ENCODE measurements around the gene SLC16A10.
"Not testable (repeated sequence)": the region's sequence is repeated elsewhere in the genome, so short reads cannot be mapped to it uniquely, and the experiment has no call there.

SLC16A10 gene

DNA sequence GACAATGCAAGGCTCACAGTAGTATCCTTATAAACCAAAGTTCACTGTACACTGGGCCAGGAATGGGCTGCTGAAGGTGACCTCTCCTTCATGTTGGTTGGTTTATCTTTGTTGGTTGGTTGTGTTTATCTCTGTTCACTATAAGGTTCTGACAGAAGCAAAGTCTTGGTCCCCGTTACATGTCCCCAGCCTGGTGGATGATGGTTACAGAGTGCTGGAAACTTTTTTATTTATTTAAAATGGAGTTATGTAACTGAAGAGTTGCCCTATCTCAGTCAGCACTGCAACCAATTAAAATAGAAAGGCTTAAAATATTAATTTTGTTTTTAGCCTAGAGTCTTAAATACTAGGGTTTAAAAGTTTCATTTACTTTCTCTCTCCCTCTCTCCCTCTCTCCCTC, 100.6 kb downstream of the SLC16A10 start:
- no peak for DNase-seq (ENCODE audit: low read depth)

DNA sequence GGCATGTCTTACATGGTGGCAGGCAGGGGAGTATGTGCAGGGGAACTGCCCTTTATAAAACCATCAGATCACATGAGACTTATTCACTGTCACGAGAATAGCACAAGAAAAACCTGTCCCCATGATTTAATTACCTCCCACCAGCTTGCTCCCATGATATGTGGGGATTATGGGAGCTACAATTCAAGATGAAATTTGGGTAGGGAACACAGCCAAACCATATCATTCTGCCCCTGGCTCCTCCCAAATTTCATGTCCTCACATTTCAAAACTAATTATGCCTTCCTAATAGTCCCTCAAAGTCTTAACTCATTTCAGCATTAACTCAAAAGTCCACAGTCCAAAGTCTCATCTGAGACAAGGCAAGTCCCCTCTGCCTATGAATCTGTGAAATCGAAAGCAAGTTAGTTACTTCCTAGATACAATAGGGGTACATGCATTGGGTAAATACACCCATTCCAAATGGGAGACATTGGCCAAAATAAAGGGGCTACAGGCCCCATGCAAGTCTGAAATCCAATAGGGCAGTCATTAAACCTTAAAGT, 102.4 kb downstream of the SLC16A10 start:
- not testable (repeated sequence) for DNase-seq (ENCODE audit: low read depth)

DNA sequence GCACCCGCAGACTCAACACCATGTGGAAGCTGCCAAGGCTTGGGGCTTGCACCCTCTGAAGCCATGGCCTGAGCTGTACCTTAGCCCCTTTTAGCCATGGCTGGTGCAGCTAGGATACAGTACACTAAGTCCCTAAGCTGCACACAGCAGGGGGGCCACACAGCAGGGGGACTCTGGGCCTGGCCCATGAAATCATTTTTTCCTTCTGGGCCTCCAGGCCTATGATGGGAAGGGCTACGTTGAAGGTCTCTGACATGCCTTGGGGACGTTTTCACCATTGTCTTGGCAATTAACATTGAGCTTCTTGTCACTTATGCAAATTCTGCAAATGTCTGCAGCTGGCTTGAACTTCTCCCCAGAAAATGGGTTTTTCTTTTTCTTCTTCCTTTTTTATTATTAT, 103.3 kb downstream of the SLC16A10 start:
- DNase-seq (ENCODE audit: low read depth) = no peak

DNA sequence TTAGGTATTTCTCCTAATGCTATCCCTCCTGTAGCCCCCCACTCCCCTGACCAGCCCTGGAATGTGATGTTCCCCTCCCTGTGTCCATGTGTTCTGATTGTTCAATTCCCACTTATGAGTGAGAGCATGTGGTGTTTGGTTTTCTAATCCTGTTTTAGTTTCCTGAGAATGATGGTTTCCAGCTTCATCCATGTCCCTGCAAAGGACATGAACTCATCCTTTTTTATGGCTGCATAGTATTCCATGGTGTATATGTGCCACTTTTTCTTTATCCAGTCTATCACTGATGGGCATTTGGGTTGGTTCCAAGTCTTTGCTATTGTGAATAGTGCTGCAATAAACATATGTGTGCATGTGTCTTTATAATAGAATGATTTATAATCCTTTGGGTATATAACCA, 103.8 kb downstream of the SLC16A10 start:
- DNase-seq (ENCODE audit: low read depth) = not testable (repeated sequence)

- no peak for DNase-seq (ENCODE audit: low read depth)
These were observed 105.7 kb downstream of the SLC16A10 start for GRCh38 chr6:111192911-111193555.

DNA sequence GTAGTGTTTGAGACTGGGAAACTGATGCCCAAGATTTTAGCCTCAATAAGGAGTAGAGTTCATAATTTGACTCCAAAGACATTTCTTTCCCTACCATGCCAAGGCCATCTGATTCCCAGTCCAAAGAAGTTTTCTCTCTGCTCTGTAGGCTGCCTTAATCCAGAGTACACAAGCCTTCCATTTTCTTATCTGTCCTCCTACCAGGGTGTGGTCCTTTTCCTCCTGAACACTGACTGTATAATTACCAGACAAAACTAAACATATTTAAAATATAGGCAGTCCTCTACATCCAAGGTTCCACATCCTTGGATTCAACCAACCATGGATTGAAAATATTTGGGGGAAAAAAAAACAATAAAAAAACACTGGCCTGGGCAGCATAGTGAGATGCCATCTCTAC, 108.4 kb downstream of the SLC16A10 start:
- no peak for DNase-seq (ENCODE audit: low read depth)

- DNase-seq (ENCODE audit: low read depth) = no peak
These were observed 111.5 kb downstream of the SLC16A10 start for GRCh38 chr6:111198841-111199240.

GRCh38 chr6:111199935-111200334, 112.6 kb downstream of the SLC16A10 start:
- DNase-seq (ENCODE audit: low read depth) = no peak

DNA sequence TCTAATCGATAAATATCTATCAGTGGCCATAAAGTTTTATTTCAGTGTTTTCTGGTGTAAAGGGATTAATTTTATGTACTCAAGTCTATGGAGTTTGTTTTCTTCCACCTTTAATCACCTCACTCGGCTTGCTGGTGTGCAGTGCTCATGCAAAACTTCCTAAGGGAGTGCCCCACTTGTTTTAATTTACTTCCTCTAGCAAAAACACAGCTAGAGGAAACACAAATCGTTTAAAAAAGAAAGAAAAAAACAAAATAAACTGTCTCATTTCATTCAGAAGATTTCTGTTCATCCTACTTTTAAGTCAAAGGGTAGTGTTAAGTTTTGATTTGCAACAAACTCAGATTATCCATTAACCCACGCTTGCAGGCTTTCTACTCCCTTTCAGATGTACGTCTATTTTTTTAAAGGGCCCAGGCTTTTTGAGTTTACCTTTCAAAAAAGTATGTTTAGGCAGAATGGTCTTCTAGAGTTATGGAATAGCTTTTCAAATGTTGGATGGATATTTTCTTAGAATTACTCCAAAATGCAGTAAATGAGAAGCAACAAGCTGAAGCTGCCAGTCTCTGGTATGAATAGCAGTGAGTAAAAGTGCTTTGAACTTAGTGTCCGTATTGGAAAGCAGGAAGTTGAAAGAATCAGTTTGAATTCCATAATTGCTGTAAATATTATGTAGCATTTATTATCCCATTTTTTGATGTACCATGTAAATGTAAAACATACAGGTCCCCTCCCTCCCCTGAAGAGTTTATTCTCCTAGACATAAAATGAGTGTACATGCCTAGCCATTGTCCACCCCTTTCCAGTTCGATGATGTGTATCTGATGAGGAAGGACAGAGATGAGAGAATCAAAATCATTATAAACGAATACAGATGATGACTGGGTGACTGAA, 113.3 kb downstream of the SLC16A10 start:
- no peak for DNase-seq (ENCODE audit: low read depth)

GRCh38 chr6:111201244-111201554, 113.9 kb downstream of the SLC16A10 start:
- DNase-seq (ENCODE audit: low read depth) = no peak

GRCh38 chr6:111201764-111202163, 114.5 kb downstream of the SLC16A10 start:
- no peak for DNase-seq (ENCODE audit: low read depth)

DNA sequence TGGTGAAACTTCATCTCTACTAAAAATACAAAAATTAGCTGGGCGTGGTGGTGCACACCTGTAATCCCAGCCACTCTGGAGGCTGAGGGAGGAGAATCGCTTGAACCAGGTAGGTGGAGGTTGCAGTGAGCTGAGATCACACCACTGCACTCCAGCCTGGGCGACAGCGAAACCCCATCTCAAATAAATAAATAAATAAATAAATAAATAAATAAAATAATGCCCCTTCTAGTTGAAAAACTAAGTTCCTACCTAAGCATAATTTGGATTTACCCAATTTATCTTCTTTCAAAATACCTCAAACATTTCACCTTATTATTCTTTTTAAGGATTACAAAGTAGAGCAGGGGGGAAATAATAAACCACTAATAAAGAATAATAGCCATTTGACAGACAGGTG, 116.2 kb downstream of the SLC16A10 start:
- not testable (repeated sequence) for DNase-seq (ENCODE audit: low read depth)

GRCh38 chr6:111204305-111204704, 117.0 kb downstream of the SLC16A10 start:
- no peak for DNase-seq (ENCODE audit: low read depth)

GRCh38 chr6:111204881-111205280, 117.6 kb downstream of the SLC16A10 start:
- no peak for DNase-seq (ENCODE audit: low read depth)

DNA sequence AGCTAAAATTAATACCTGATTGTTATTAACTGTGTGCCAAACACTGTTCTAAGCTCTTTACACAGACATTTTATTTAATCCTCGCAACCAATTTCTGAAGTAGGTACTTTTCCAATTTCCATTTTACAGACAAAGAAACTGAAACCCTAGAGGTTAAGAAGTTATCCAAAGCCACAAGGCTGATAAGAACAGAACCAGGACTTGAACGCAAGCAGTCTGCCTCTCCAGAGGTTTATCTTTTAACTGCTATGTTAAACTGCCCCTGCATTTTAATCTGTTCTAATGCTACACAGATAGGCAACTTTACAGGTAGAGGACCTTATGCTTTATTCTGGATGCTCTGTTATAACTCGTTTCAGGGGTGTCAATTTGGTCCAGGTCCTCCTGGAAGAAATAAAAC, 118.2 kb downstream of the SLC16A10 start:
- no peak for DNase-seq (ENCODE audit: low read depth)

GRCh38 chr6:111207141-111207858, 120.0 kb downstream of the SLC16A10 start:
- DNase-seq (ENCODE audit: low read depth) = no peak

DNA sequence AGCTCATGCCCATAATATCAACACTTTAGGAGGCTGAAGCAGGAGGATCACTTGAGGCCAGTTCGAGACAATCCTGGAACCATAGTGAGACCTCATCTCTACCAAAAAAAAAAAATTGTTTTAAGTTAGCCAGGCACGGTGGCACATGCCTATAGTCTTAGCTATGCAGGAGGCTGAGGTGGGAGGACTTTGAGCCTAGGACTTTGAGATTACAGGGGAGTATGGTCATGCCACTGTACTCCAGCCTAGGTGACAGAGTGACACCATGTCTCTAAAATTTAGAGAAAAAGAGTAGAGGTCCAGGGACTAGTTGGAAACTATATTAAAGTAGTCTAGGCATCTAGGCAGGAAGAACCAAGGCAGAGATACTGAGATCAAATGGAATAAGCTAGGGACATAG, 121.6 kb downstream of the SLC16A10 start:
- no peak for DNase-seq (ENCODE audit: low read depth)

DNA sequence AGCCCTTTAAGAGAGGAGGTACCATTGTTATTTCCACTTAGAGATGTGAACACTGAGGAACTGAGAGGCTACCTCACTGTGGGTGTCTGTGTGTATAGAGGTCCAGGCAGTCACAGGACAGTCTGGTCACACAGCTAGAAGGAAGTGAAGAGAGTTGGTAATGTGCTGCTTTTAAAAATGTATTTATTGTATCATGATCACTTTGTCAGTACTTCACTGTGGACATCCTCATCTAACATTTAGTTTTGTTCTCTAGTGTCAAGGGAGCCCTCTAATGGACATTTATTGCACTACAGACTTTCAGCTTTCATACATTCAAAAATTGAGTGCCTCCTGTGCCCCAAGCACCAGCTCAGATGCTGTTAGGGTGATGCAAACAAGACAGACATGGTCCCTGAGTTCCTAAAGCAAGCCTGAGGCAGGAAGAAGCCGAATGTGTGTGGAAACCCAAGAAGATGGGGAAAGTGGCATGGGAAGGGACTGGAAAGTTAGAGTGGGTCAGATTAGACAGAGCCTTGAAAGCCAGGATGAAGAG, 123.0 kb downstream of the SLC16A10 start:
- DNase-seq (ENCODE audit: low read depth) = no peak

GRCh38 chr6:111211411-111212030, 124.2 kb downstream of the SLC16A10 start:
- no peak for DNase-seq (ENCODE audit: low read depth)

- DNase-seq (ENCODE audit: low read depth) = no peak
These were observed 125.3 kb downstream of the SLC16A10 start for GRCh38 chr6:111212625-111213024.

DNA sequence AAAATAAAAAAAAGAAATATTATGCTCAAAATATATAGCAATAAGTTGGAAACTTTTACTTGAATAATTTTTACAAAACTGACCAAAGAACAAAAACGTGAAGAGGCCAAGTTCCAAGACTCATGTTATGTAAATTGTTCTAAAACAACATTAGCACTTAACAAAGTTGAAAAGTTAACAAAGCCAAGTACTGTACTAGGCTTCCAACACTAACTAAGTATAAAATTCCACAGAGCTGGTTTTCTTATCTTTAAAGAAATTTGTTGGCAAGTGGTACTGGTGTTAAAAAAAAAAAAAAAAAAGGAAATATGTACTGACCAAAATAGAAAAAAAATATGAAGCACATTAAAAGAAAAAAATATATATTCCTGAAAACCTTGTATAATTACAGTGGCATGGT, 127.8 kb downstream of the SLC16A10 start:
- no peak for DNase-seq (ENCODE audit: low read depth)

- DNase-seq (ENCODE audit: low read depth) = no peak
These were observed 132.5 kb downstream of the SLC16A10 start for GRCh38 chr6:111219785-111220184.

Data from non-pigmented ciliary epithelial cell (primary cell).